Caco-2 (cell line): ENCODE results near the gene BCL7B. TPM values are rescaled to one million over a fixed set of nuclear protein-coding genes. Genes with fewer than 3 reads are reported as not detected.
"Not testable (repeated sequence)": the region's sequence is repeated elsewhere in the genome, so short reads cannot be mapped to it uniquely, and the experiment has no call there.

Experiments
- BruUV-seq: library from RNA; stranded (reverse); fragments of 400-500 nt; replicated peaks from 2 replicates; lab custom pipeline; 2021; lab: Mats Ljungman, UMichigan
- CTCF ChIA-PET: fragments of 300-600 bp; sonication (Branson Sonifier 250); formaldehyde crosslinking; loops from one replicate; lab custom pipeline; 2022; ENCODE audit warnings: antibody characterized with exemption; lab: Charles Lee
- POLR2A ChIA-PET: fragments of 300-600 bp; sonication (Branson Sonifier 250); formaldehyde crosslinking; loops from one replicate; lab custom pipeline; 2022; ENCODE audit warnings: antibody characterized with exemption; lab: Charles Lee
- DNase-seq, 2 experiments: peaks; one replicate each; pipeline versions ENCODE4 v3.0.0 to v3.0.0-alpha.2; 2020 to 2022
- H3K27me3 ChIP-seq: replicated peaks from 2 replicates; pipeline ENCODE4 v1.6.0; 2011; ENCODE audit warnings: low read length; ENCODE audit not compliant: control insufficient read depth, insufficient read depth
- H3K36me3 ChIP-seq: 2 replicates; pipeline ENCODE4 v1.5.1; 2011; ENCODE audit warnings: low read length; ENCODE audit not compliant: control insufficient read depth, insufficient read depth
- H3K4me1 ChIP-seq: fragments of 250-450 bp; sonication (Bioruptor Pico); 2 replicates; pipeline ENCODE4 v1.5.1; 2020; ENCODE audit warnings: mild to moderate bottlenecking
- H3K4me3 ChIP-seq: 2 replicates; pipeline ENCODE4 v1.5.1; 2011; ENCODE audit warnings: low read depth, mild to moderate bottlenecking, control low read depth, low read length
- H3K9me3 ChIP-seq: fragments of 250-450 bp; sonication (Bioruptor Pico); 2 replicates; pipeline ENCODE4 v1.5.1; 2020; ENCODE audit warnings: mild to moderate bottlenecking, moderate library complexity
- H3K27ac Mint-ChIP-seq: one replicate; pipeline ENCODE4 v1.8.0; 2022; ENCODE audit warnings: mixed read lengths; ENCODE audit not compliant: unreplicated experiment
- H3K27me3 Mint-ChIP-seq: one replicate; pipeline ENCODE4 v1.8.0; 2022; ENCODE audit warnings: mixed read lengths; ENCODE audit not compliant: insufficient read depth, unreplicated experiment
- H3K36me3 Mint-ChIP-seq: one replicate; pipeline ENCODE4 v1.8.0; 2022; ENCODE audit warnings: mild to moderate bottlenecking, mixed read lengths; ENCODE audit not compliant: insufficient read depth, unreplicated experiment
- H3K4me1 Mint-ChIP-seq: one replicate; pipeline ENCODE4 v1.8.0; 2022; ENCODE audit warnings: low read depth, mixed read lengths; ENCODE audit not compliant: unreplicated experiment
- H3K4me3 Mint-ChIP-seq: one replicate; pipeline ENCODE4 v1.8.0; 2022; ENCODE audit warnings: mild to moderate bottlenecking, moderate library complexity, mixed read lengths; ENCODE audit not compliant: unreplicated experiment
- H3K9me3 Mint-ChIP-seq: one replicate; pipeline ENCODE4 v1.8.0; 2022; ENCODE audit warnings: mixed read lengths; ENCODE audit not compliant: unreplicated experiment
- CTCF ChIP-seq, 2 experiments: fragments of 200-600 bp in 1 of 2; IDR thresholded peaks; 1 replicate in 1 of 2; 2 replicates in 1 of 2; pipeline versions ENCODE4 v1.5.1 to v1.8.0; 2011 to 2022; ENCODE audit warnings: antibody characterized with exemption in 1 of 2, control low read depth in 1 of 2, inconsistent platforms in 1 of 2, low read depth in 1 of 2, low read length in 1 of 2, mild to moderate bottlenecking in 1 of 2, moderate library complexity in 1 of 2; ENCODE audit not compliant: insufficient read depth in 1 of 2, severe bottlenecking in 1 of 2, unreplicated experiment in 1 of 2
- intact Hi-C: fragments of 100-400 bp; cut with micrococcal nuclease; formaldehyde crosslinking; loops from one replicate; pipeline ENCODE4 v1.10.0; 2022; ENCODE audit not compliant: unreplicated experiment
- total RNA-seq: library from RNA; stranded (reverse); gene quantifications from 2 replicates; pipeline ENCODE4 v1.2.3, GENCODE V29; 2022

Gene BCL7B
- total RNA-seq, 1 experiment from 2014 or later = 74.6 TPM

- POLR2A ChIA-PET = interaction anchor here (0.5 to 1.9 kb wide), 9 partner anchors 9 to 1016 kb away, joined by 3 to 24 read pairs (median 3); partner anchors contain the start of genes BAZ1B and TBL2
- H3K4me1 Mint-ChIP-seq = peaks cover 11% of the 10 kb centered on the region
- H3K27me3 Mint-ChIP-seq = no peaks in the 10 kb centered on the region
- peaks cover 62% of the 10 kb centered on the region for H3K36me3 Mint-ChIP-seq
- TF ChIP-seq CTCF (IDR thresholded peaks at IDR 0.05; ENCODE audit: insufficient read depth in 1 of 2, low read depth in 1 of 2, low read length in 1 of 2, severe bottlenecking in 1 of 2, unreplicated experiment in 1 of 2) = no peak
- intact Hi-C loops = loop anchor here (1.0 kb wide), 2 partner anchors 22 to 34 kb away; partner anchors contain the start of genes BAZ1B and TBL2
- no peaks in the 10 kb centered on the region for H3K36me3 ChIP-seq
- peaks cover 10% of the 10 kb centered on the region; the same call in 1 of the 2 replicates for H3K4me1 ChIP-seq
- DNase-seq = no peak
- CTCF ChIA-PET = interaction anchor here (1.2 kb wide), 1 partner anchor 9 kb away, joined by 4 read pairs; no protein-coding TSS in a partner anchor
- BruUV-seq = TSS peak; percentile 48
- H3K4me3 Mint-ChIP-seq = peak overlapping the region; percentile 96
- peak overlapping the region; percentile 98 for H3K4me3 ChIP-seq
- no peaks in the 10 kb centered on the region for H3K9me3 Mint-ChIP-seq
- H3K9me3 ChIP-seq = no peaks in the 10 kb centered on the region
- peak overlapping the region; percentile 99 for H3K27ac Mint-ChIP-seq
- no peaks in the 10 kb centered on the region for H3K27me3 ChIP-seq
Measured at GRCh38 chr7:73556208-73557107, 1.0 kb downstream of the BCL7B start.

GRCh38 chr7:73555411-73555982, 2.0 kb downstream of the BCL7B start:
- H3K4me1 ChIP-seq = peaks cover 10% of the 10 kb centered on the region; the same call in 1 of the 2 replicates
- ChIA-PET CTCF (no interaction called here), POLR2A (interaction anchor here (1.9 kb wide), 1 partner anchor 34 kb away, joined by 24 read pairs; the partner anchor contains the start of gene BAZ1B)
- intact Hi-C loops = no loop called here
- peak overlapping the region; percentile 96 for H3K4me3 Mint-ChIP-seq
- H3K27me3 Mint-ChIP-seq = no peaks in the 10 kb centered on the region
- TF ChIP-seq CTCF (IDR thresholded peaks at IDR 0.05; ENCODE audit: insufficient read depth in 1 of 2, low read depth in 1 of 2, low read length in 1 of 2, severe bottlenecking in 1 of 2, unreplicated experiment in 1 of 2) = no peak
- H3K9me3 Mint-ChIP-seq = no peaks in the 10 kb centered on the region
- H3K27ac Mint-ChIP-seq = peak overlapping the region; percentile 99
- H3K4me1 Mint-ChIP-seq = peaks cover 11% of the 10 kb centered on the region
- peak overlapping the region; percentile 98 for H3K4me3 ChIP-seq
- H3K36me3 ChIP-seq = no peaks in the 10 kb centered on the region; the same call in 1 of the 2 replicates
- H3K27me3 ChIP-seq = no peaks in the 10 kb centered on the region
- no peaks in the 10 kb centered on the region for H3K9me3 ChIP-seq
- no peak for DNase-seq
- peaks cover 71% of the 10 kb centered on the region for H3K36me3 Mint-ChIP-seq
- no TSS peak for BruUV-seq

GRCh38 chr7:73550093-73550492, 7.4 kb downstream of the BCL7B start:
- H3K27ac Mint-ChIP-seq, POLR2A ChIA-PET, H3K27me3 ChIP-seq, H3K4me1 ChIP-seq, H3K27me3 Mint-ChIP-seq, CTCF ChIA-PET, H3K9me3 Mint-ChIP-seq, H3K36me3 ChIP-seq, H3K9me3 ChIP-seq, intact Hi-C loops, H3K4me3 ChIP-seq, BruUV-seq, DNase-seq, H3K4me1 Mint-ChIP-seq, H3K4me3 Mint-ChIP-seq: not testable (repeated sequence)
- H3K36me3 Mint-ChIP-seq = peaks cover 87% of the 10 kb centered on the region
